ENCODE results near the gene UGP2.
"Not testable (repeated sequence)": the region's sequence is repeated elsewhere in the genome, so short reads cannot be mapped to it uniquely, and the experiment has no call there.

DNA sequence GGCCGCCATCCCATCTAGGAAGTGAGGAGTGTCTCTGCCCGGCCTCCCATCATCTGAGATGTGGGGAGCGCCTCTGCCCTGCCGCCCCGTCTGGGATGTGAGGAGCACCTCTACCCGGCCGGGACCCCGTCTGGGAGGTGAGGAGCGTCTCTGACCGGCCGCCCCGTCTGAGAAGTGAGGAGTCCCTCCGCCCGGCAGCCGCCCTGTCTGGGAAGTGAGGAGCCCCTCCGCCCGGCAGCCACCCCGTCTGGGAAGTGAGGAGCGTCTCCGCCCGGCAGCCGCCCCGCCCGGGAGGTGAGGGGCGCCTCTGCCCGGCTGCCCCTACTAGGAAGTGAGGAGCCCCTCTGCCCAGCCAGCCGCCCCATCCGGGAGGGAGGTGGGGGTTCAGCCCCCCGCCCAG, 32.8 kb upstream of the UGP2 start:
- TF ChIP-seq POLR2AphosphoS5, POLR2A (IDR thresholded peaks at IDR 0.05): not testable (repeated sequence)
- TF ChIP-seq, protein P1, sequence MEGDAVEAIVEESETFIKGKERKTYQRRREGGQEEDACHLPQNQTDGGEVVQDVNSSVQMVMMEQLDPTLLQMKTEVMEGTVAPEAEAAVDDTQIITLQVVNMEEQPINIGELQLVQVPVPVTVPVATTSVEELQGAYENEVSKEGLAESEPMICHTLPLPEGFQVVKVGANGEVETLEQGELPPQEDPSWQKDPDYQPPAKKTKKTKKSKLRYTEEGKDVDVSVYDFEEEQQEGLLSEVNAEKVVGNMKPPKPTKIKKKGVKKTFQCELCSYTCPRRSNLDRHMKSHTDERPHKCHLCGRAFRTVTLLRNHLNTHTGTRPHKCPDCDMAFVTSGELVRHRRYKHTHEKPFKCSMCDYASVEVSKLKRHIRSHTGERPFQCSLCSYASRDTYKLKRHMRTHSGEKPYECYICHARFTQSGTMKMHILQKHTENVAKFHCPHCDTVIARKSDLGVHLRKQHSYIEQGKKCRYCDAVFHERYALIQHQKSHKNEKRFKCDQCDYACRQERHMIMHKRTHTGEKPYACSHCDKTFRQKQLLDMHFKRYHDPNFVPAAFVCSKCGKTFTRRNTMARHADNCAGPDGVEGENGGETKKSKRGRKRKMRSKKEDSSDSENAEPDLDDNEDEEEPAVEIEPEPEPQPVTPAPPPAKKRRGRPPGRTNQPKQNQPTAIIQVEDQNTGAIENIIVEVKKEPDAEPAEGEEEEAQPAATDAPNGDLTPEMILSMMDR (IDR thresholded peaks at IDR 0.05): not testable (repeated sequence)

Measured in upper lobe of left lung (tissue), 4 donors.